GM21381 (cell line): ENCODE measurements around the gene LHFPL6.
"Not testable (repeated sequence)": the region's sequence is repeated elsewhere in the genome, so short reads cannot be mapped to it uniquely, and the experiment has no call there.

Experiments
- ATAC-seq: cut with Tn5 transposase; IDR thresholded peaks from one replicate; pipeline ENCODE4 v1.9.1; 2021; ENCODE audit warnings: mild to moderate bottlenecking, moderate library complexity; ENCODE audit not compliant: unreplicated experiment

LHFPL6 gene

GRCh38 chr13:39364947-39365468 is 238.0 kb downstream of the LHFPL6 start:
- no peak for ATAC-seq

GRCh38 chr13:39363382-39363772 is 239.6 kb downstream of the LHFPL6 start:
- no peak for ATAC-seq

- ATAC-seq: no peak
Observed at GRCh38 chr13:39362652-39363381, 240.2 kb downstream of the LHFPL6 start.

- ATAC-seq: no peak
Observed at GRCh38 chr13:39353988-39354387, 249.0 kb downstream of the LHFPL6 start.

GRCh38 chr13:39350461-39350881 is 252.5 kb downstream of the LHFPL6 start:
- no peak for ATAC-seq

GRCh38 chr13:39349391-39349960 is 253.5 kb downstream of the LHFPL6 start:
- no peak for ATAC-seq

- ATAC-seq: no peak
Observed at GRCh38 chr13:39347926-39348901, 254.8 kb downstream of the LHFPL6 start.

- no peak for ATAC-seq
Observed at GRCh38 chr13:39345982-39346381, 257.0 kb downstream of the LHFPL6 start.

- ATAC-seq: no peak
Observed at GRCh38 chr13:39341251-39341650, 261.7 kb downstream of the LHFPL6 start.

GRCh38 chr13:39338114-39338513 is 264.9 kb downstream of the LHFPL6 start:
- ATAC-seq: not testable (repeated sequence)

- no peak for ATAC-seq
Observed at GRCh38 chr13:39336937-39337336, 266.1 kb downstream of the LHFPL6 start.

- no peak for ATAC-seq
Observed at GRCh38 chr13:39336207-39336606, 266.8 kb downstream of the LHFPL6 start.

- no peak for ATAC-seq
Observed at GRCh38 chr13:39335721-39336120, 267.3 kb downstream of the LHFPL6 start.

GRCh38 chr13:39330504-39330903 is 272.5 kb downstream of the LHFPL6 start:
- ATAC-seq: no peak

- ATAC-seq: no peak
Observed at GRCh38 chr13:39329182-39329639, 273.8 kb downstream of the LHFPL6 start.

GRCh38 chr13:39327172-39327479 is 275.9 kb downstream of the LHFPL6 start:
- ATAC-seq: no peak

- no peak for ATAC-seq
Observed at GRCh38 chr13:39326469-39327171, 276.4 kb downstream of the LHFPL6 start.

- ATAC-seq: no peak
Observed at GRCh38 chr13:39324806-39325311, 278.1 kb downstream of the LHFPL6 start.

- ATAC-seq: no peak
Observed at GRCh38 chr13:39322836-39323585, 280.0 kb downstream of the LHFPL6 start.

- ATAC-seq: no peak
Observed at GRCh38 chr13:39321574-39321973, 281.4 kb downstream of the LHFPL6 start.
